Activated T-helper 1 cell treated with Interleukin-2 at 50 U/mL for 16 hours (primary cell): Measurements from ENCODE around the gene GRM4.

Experiments
- DNase-seq: peaks from one replicate; pipeline ENCODE4 v3.0.0-alpha.2; 2020; ENCODE audit warnings: low read depth

GRM4 gene

GRCh38 chr6:33993653-33994471 lies 152.0 kb downstream of the GRM4 start:
- DNase-seq = no peak

- DNase-seq = no peak
Measured at GRCh38 chr6:33993091-33993490, 152.8 kb downstream of the GRM4 start.

GRCh38 chr6:33992191-33992590 lies 153.7 kb downstream of the GRM4 start:
- DNase-seq = no peak

GRCh38 chr6:33991610-33992009 lies 154.3 kb downstream of the GRM4 start:
- DNase-seq = no peak

GRCh38 chr6:33990061-33990541 lies 155.8 kb downstream of the GRM4 start:
- DNase-seq = no peak

- DNase-seq = no peak
Measured at GRCh38 chr6:33989016-33989854, 156.7 kb downstream of the GRM4 start.

- no peak for DNase-seq
Measured at GRCh38 chr6:33988121-33989015, 157.5 kb downstream of the GRM4 start.

- DNase-seq = no peak
Measured at GRCh38 chr6:33987531-33988021, 158.3 kb downstream of the GRM4 start.

- no peak for DNase-seq
Measured at GRCh38 chr6:33985947-33986346, 159.9 kb downstream of the GRM4 start.

GRCh38 chr6:33985313-33985751 lies 160.6 kb downstream of the GRM4 start:
- DNase-seq = no peak

GRCh38 chr6:33984466-33985312 lies 161.2 kb downstream of the GRM4 start:
- no peak for DNase-seq

GRCh38 chr6:33983721-33984465 lies 162.0 kb downstream of the GRM4 start:
- DNase-seq = no peak

- no peak for DNase-seq
Measured at GRCh38 chr6:33983109-33983716, 162.7 kb downstream of the GRM4 start.

- no peak for DNase-seq
Measured at GRCh38 chr6:33981861-33982260, 164.0 kb downstream of the GRM4 start.

GRCh38 chr6:33981421-33981820 lies 164.5 kb downstream of the GRM4 start:
- DNase-seq = no peak

GRCh38 chr6:33980176-33981175 lies 165.4 kb downstream of the GRM4 start:
- no peak for DNase-seq

GRCh38 chr6:33979750-33980149 lies 166.1 kb downstream of the GRM4 start:
- DNase-seq = no peak

- DNase-seq = no peak
Measured at GRCh38 chr6:33978412-33979150, 167.3 kb downstream of the GRM4 start.
